Left forelimb (tissue), 1 donor: ENCODE data around the gene MOV10L1.
"Not testable (repeated sequence)": the region's sequence is repeated elsewhere in the genome, so short reads cannot be mapped to it uniquely, and the experiment has no call there.

ENCODE experiments used
- DNase-seq: peaks from one replicate; pipeline ENCODE4 v3.0.0-alpha.2; 2018; ENCODE audit warnings: low spot score

The MOV10L1 gene

GRCh38 chr22:50078246-50078645 lies 11.6 kb upstream of the MOV10L1 start:
- no peak for DNase-seq

- no peak for DNase-seq
Observed at GRCh38 chr22:50078761-50079160, 11.0 kb upstream of the MOV10L1 start.

- no peak for DNase-seq
Observed at GRCh38 chr22:50080077-50080465, 9.7 kb upstream of the MOV10L1 start.

- DNase-seq = no peak
Observed at GRCh38 chr22:50081426-50082196, 8.2 kb upstream of the MOV10L1 start.

GRCh38 chr22:50082197-50082715 lies 7.5 kb upstream of the MOV10L1 start:
- DNase-seq = no peak

GRCh38 chr22:50082961-50083461 lies 6.8 kb upstream of the MOV10L1 start:
- DNase-seq = no peak

- DNase-seq = no peak
Observed at GRCh38 chr22:50083462-50084079, 6.2 kb upstream of the MOV10L1 start.

GRCh38 chr22:50084080-50084477 lies 5.7 kb upstream of the MOV10L1 start:
- DNase-seq = no peak

- no peak for DNase-seq
Observed at GRCh38 chr22:50084614-50085021, 5.2 kb upstream of the MOV10L1 start.

- DNase-seq = no peak
Observed at GRCh38 chr22:50085211-50085972, 4.4 kb upstream of the MOV10L1 start, which contains the start of gene MLC1. TSS of gene MLC1 (minus strand) at chr22:50085426. CDS start at chr22:50084902, 524 bp downstream.

- DNase-seq = no peak
Observed at GRCh38 chr22:50086526-50086925, 3.3 kb upstream of the MOV10L1 start.

- not testable (repeated sequence) for DNase-seq
Observed at GRCh38 chr22:50086975-50087374, 2.8 kb upstream of the MOV10L1 start.

- DNase-seq = no peak
Observed at GRCh38 chr22:50087646-50088045, 2.2 kb upstream of the MOV10L1 start.

- DNase-seq = no peak
Observed at GRCh38 chr22:50088096-50088495, 1.7 kb upstream of the MOV10L1 start.

GRCh38 chr22:50089231-50089630 lies 575 bp upstream of the MOV10L1 start:
- DNase-seq = no peak

GRCh38 chr22:50090412-50090714 lies 557 bp downstream of the MOV10L1 start:
- no peak for DNase-seq

- DNase-seq = no peak
Observed at GRCh38 chr22:50091092-50091768, 1.4 kb downstream of the MOV10L1 start.

- DNase-seq = no peak
Observed at GRCh38 chr22:50092342-50092741, 2.5 kb downstream of the MOV10L1 start.

- no peak for DNase-seq
Observed at GRCh38 chr22:50098052-50098451, 8.2 kb downstream of the MOV10L1 start.

- DNase-seq = no peak
Observed at GRCh38 chr22:50101870-50102565, 12.2 kb downstream of the MOV10L1 start.

- no peak for DNase-seq
Observed at GRCh38 chr22:50102946-50103345, 13.1 kb downstream of the MOV10L1 start.
